Astrocyte (in vitro differentiated cells and primary cell): ENCODE measurements around the gene C1orf21.

Experiments
- CTCF ChIP-seq: IDR thresholded peaks from 2 replicates; pipeline ENCODE4 v1.5.1; 2011; ENCODE audit warnings: low read depth, mild to moderate bottlenecking, inconsistent platforms, low read length, moderate library complexity; ENCODE audit not compliant: insufficient read depth
- EZH2 ChIP-seq: IDR thresholded peaks from 2 replicates; pipeline ENCODE4 v1.6.1; 2012; ENCODE audit warnings: mild to moderate bottlenecking, low read length, inconsistent platforms; ENCODE audit not compliant: insufficient read depth

DNA sequence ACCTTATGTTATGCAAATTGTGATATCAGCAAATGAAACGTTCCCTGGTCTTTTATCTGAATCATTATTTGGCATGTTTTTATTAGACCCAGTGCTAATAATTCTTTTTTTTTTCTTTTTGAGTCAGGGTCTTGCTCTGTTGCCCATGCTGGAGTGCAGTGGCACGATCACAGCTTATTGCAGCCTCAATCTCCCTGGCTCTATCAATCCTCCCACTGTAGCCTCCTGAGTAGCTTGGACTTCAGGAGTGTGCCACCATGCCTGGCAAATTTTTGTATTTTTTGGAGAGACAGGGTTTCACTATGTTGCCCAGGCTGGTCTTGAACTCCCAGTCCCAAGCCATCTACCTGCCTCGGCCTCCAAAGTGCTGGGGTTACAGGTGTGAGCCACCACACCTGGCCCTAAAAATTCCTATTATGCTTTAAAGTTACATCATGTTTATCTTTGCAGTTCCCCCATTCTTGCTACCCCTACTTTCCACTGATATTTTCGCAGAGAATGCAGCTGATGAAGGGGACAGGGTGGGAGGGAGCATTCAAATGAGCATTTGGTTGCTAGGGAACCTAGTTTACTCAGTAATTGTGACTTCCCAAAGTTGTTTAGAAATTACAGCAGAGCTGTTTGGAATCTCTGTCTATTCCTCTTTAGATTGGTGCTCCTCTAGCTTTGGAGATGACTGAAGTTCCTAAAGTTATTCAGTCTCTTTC is 18.4 kb downstream of the C1orf21 start:
- TF ChIP-seq CTCF (no peak), EZH2 (no peak)
